Measurements from ENCODE around the gene ALK.

The ALK gene

DNA sequence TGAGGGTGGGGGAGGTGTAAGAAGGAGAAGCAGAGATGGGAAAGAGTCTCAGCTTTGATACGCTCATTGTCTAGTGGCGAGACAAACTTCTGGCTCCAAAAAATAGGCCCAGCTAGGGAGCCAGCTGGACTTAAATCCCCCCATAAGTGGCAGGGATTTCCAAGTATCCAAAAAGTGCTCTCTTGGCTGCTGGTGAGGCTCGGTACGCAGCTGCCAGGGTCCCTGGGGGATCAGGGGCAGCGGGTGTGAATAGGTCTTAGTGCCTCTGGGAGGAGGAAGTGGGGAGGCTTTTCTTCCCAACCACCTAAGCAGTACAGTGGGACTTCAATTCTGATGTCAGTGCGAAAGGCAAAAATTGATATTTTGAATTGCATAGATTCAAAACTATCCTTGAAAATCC lies 73.5 kb downstream of the ALK start:
- ATAC-seq (ENCODE audit: insufficient read depth, low read depth) = no peak
- no peak overlapping the region for H2AFZ ChIP-seq (ENCODE audit: low read depth, low read length)

DNA sequence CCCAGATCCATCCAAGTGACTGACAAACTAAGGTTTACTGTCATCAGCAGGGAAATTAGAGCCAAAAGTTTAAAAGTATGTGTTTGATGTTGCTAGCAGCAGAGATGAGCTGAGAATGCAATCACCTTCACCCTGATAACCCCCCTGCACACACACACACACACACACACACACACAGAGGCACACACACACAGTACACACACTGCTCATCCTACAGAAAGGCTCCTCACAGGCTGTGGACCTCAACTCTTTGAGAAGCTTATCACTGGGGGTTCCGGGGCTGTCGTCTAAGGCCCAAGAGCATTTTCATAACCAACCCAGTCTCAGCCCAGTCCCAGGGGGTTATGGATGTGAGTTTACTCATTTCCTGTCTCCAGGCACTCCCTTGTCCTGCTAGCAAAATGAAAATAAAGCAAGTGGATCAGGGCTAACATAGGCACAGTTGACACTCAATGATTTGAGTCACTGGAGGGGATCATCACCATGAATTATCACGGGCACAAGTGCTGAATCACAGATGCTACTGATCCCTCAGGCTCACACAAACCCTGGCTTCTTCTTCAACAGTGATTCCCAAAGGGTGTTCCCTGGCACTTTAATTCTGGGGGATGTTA lies 76.6 kb downstream of the ALK start:
- no peak for TF ChIP-seq EZH2 (IDR thresholded peaks at IDR 0.05; ENCODE audit: borderline replicate concordance, low read depth, low read length, severe bottlenecking)
- TF ChIP-seq, protein P1, sequence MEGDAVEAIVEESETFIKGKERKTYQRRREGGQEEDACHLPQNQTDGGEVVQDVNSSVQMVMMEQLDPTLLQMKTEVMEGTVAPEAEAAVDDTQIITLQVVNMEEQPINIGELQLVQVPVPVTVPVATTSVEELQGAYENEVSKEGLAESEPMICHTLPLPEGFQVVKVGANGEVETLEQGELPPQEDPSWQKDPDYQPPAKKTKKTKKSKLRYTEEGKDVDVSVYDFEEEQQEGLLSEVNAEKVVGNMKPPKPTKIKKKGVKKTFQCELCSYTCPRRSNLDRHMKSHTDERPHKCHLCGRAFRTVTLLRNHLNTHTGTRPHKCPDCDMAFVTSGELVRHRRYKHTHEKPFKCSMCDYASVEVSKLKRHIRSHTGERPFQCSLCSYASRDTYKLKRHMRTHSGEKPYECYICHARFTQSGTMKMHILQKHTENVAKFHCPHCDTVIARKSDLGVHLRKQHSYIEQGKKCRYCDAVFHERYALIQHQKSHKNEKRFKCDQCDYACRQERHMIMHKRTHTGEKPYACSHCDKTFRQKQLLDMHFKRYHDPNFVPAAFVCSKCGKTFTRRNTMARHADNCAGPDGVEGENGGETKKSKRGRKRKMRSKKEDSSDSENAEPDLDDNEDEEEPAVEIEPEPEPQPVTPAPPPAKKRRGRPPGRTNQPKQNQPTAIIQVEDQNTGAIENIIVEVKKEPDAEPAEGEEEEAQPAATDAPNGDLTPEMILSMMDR (IDR thresholded peaks at IDR 0.05; ENCODE audit: borderline replicate concordance, extremely low read depth, low read length, poor library complexity, severe bottlenecking) = no peak
- Histone ChIP-seq H3K4me3 (ENCODE audit: low read depth in 1 of 2, low read length in 2 of 2) (no peak overlapping the region), H3K4me1 (ENCODE audit: insufficient read depth, low read length) (no peaks in the 10 kb centered on the region), H2AFZ (ENCODE audit: low read depth, low read length) (no peak overlapping the region), H4K20me1 (ENCODE audit: insufficient read depth, low read length) (peaks cover 2% of the 10 kb centered on the region; the same call in 1 of the 2 replicates), H3K4me2 (ENCODE audit: insufficient read depth, low read length) (no peak overlapping the region), H3K27me3 (ENCODE audit: insufficient read depth, low read length, poor library complexity) (peaks cover 13% of the 10 kb centered on the region), H3K9me3 (ENCODE audit: insufficient read depth, low read length, severe bottlenecking) (no peaks in the 10 kb centered on the region), H3K36me3 (ENCODE audit: insufficient read depth, low read length) (no peaks in the 10 kb centered on the region), H3K9ac (ENCODE audit: low read depth, low read length) (no peak overlapping the region), H3K79me2 (ENCODE audit: insufficient read depth, low read length) (no peaks in the 10 kb centered on the region), H3K27ac (ENCODE audit: low read length) (no peak overlapping the region)
- ATAC-seq (ENCODE audit: insufficient read depth, low read depth) (no peak), DNase-seq (no peak)

More for the DNA sequence above, 73.5 kb downstream of the ALK start:
- Histone ChIP-seq H4K20me1 (ENCODE audit: insufficient read depth, low read length) (no peaks in the 10 kb centered on the region), H3K36me3 (ENCODE audit: insufficient read depth, low read length) (no peaks in the 10 kb centered on the region), H3K4me2 (ENCODE audit: insufficient read depth, low read length) (no peak overlapping the region), H3K9ac (ENCODE audit: low read depth, low read length) (no peak overlapping the region), H3K27me3 (ENCODE audit: insufficient read depth, low read length, poor library complexity) (peaks cover 10% of the 10 kb centered on the region), H3K4me3 (ENCODE audit: low read depth in 1 of 2, low read length in 2 of 2) (no peak overlapping the region), H3K4me1 (ENCODE audit: insufficient read depth, low read length) (no peaks in the 10 kb centered on the region), H3K27ac (ENCODE audit: low read length) (no peak overlapping the region), H3K79me2 (ENCODE audit: insufficient read depth, low read length) (no peaks in the 10 kb centered on the region), H3K9me3 (ENCODE audit: insufficient read depth, low read length, severe bottlenecking) (no peaks in the 10 kb centered on the region)
- TF ChIP-seq, protein P1 (IDR thresholded peaks at IDR 0.05; ENCODE audit: borderline replicate concordance, extremely low read depth, low read length, poor library complexity, severe bottlenecking) = no peak
- TF ChIP-seq EZH2 (IDR thresholded peaks at IDR 0.05; ENCODE audit: borderline replicate concordance, low read depth, low read length, severe bottlenecking) = no peak
- DNase-seq = peak; percentile 9

DNA sequence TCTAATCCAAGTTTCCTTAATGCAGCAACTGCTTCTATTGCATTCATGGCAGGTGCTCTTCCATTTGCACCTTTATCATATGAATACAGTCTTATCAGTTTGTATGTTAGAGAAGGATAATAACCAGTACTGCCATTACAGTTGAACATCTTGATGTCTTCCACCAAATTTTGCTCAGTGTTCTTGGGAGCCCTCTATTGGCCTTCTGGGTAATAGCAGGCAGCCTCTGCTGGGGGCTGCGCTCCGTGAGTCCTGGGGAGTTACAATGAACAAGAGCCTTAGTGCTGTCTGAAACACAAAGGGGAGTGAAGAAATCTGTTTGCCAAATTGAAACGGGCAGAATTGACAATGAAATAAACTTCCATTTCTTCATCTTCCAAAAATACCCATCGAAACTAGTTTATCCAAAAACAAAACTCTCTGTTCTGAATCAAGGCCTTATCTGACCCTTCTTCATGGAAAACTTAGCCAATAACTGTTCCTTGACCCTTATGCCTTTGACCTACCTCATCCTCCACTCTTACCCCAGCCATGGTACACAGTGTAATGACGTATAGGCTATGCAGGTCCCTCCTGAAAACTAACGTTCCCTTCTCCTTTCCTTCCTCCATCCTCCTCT lies 79.9 kb downstream of the ALK start:
- Histone ChIP-seq H3K4me2 (ENCODE audit: insufficient read depth, low read length) (no peak overlapping the region), H3K9ac (ENCODE audit: low read depth, low read length) (no peak overlapping the region), H4K20me1 (ENCODE audit: insufficient read depth, low read length) (peaks cover 2% of the 10 kb centered on the region; the same call in 1 of the 2 replicates), H3K36me3 (ENCODE audit: insufficient read depth, low read length) (no peaks in the 10 kb centered on the region), H3K4me3 (ENCODE audit: low read depth in 1 of 2, low read length in 2 of 2) (no peak overlapping the region), H3K4me1 (ENCODE audit: insufficient read depth, low read length) (no peaks in the 10 kb centered on the region), H3K27me3 (ENCODE audit: insufficient read depth, low read length, poor library complexity) (peaks cover 4% of the 10 kb centered on the region), H2AFZ (ENCODE audit: low read depth, low read length) (no peak overlapping the region), H3K9me3 (ENCODE audit: insufficient read depth, low read length, severe bottlenecking) (no peaks in the 10 kb centered on the region), H3K79me2 (ENCODE audit: insufficient read depth, low read length) (no peaks in the 10 kb centered on the region), H3K27ac (ENCODE audit: low read length) (no peak overlapping the region)
- TF ChIP-seq EZH2 (IDR thresholded peaks at IDR 0.05; ENCODE audit: borderline replicate concordance, low read depth, low read length, severe bottlenecking) = no peak
- TF ChIP-seq, protein P1 (IDR thresholded peaks at IDR 0.05; ENCODE audit: borderline replicate concordance, extremely low read depth, low read length, poor library complexity, severe bottlenecking) = peak; percentile 86
- ATAC-seq (ENCODE audit: insufficient read depth, low read depth) (no peak; the same call in 2 of the 3 replicates), DNase-seq (peak; percentile 35)

Measured in DND-41 (cell line).